Left ventricle myocardium inferior (tissue), 1 donor: Measurements from ENCODE around the gene UCMA. TPM values are rescaled to one million over a fixed set of nuclear protein-coding genes. Genes with fewer than 3 reads are reported as not detected.
"Not testable (repeated sequence)": the region's sequence is repeated elsewhere in the genome, so short reads cannot be mapped to it uniquely, and the experiment has no call there.

Source experiments
- DNase-seq: peaks from one replicate; pipeline ENCODE4 v3.0.0-alpha.2; 2020
- H3K27ac ChIP-seq: fragments of 200-600 bp; replicated peaks from 2 replicates; pipeline ENCODE4 v1.8.0; 2021
- H3K27me3 ChIP-seq: fragments of 200-600 bp; 2 replicates; pipeline ENCODE4 v1.8.0; 2021; ENCODE audit warnings: low read depth
- H3K36me3 ChIP-seq: fragments of 200-600 bp; 2 replicates; pipeline ENCODE4 v1.8.0; 2021
- H3K4me1 ChIP-seq: fragments of 200-600 bp; 2 replicates; pipeline ENCODE4 v1.8.0; 2021
- H3K4me3 ChIP-seq: fragments of 200-600 bp; 2 replicates; pipeline ENCODE4 v1.8.0; 2021; ENCODE audit warnings: mild to moderate bottlenecking, moderate library complexity
- H3K9me3 ChIP-seq: fragments of 200-600 bp; replicated peaks from 2 replicates; pipeline ENCODE4 v1.8.0; 2021
- CTCF ChIP-seq: fragments of 200-600 bp; IDR thresholded peaks from 2 replicates; pipeline ENCODE4 v1.8.0; 2021; ENCODE audit warnings: antibody characterized with exemption, mild to moderate bottlenecking, borderline replicate concordance
- intact Hi-C: fragments of 100-400 bp; cut with micrococcal nuclease; formaldehyde crosslinking; loops from one replicate; pipeline ENCODE4 v1.11.0; 2022
- total RNA-seq: library from RNA; stranded (reverse); fragmentation: NEBNext Ultra II Directional; extraction: Animal tissue kit (Norgen Biotek cat#: 25700); gene quantifications from one replicate; pipeline ENCODE4 v1.2.1, GENCODE V29; 2021
- donor health status: DM: no; HTN: yes; CAD: no; lungs with severe emphysema.

The UCMA gene
- total RNA-seq, 1 donor from 2014 or later: not detected

GRCh38 chr10:13257621-13258140 is 23.5 kb upstream of the UCMA start:
- H3K27me3 ChIP-seq: no peaks in the 10 kb centered on the region
- no peak overlapping the region for H3K4me3 ChIP-seq
- intact Hi-C loops: no loop called here
- DNase-seq: no peak
- H3K36me3 ChIP-seq: no peaks in the 10 kb centered on the region
- no peaks in the 10 kb centered on the region for H3K4me1 ChIP-seq
- no peak for TF ChIP-seq CTCF
- no peaks in the 10 kb centered on the region for H3K9me3 ChIP-seq
- no peak overlapping the region for H3K27ac ChIP-seq

DNA sequence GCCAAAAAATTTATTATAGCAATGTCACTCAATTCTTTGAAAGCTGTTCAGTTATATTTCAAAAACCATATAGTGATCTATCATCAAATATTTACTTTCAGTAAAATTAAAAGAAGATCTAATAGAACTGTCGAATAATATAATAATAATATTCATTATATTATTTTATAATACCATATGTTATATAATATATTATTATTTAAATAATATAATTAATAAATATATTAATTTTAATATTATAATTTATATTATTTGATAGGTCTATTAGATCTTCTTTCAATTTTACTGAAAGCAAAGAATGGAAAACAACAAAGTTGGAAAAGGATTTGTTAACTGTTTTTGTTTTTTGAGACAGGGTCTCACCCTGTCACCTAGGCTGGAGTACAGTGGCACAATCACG is 22.5 kb upstream of the UCMA start:
- Histone ChIP-seq H3K36me3 (no peaks in the 10 kb centered on the region), H3K4me1 (no peaks in the 10 kb centered on the region), H3K4me3 (no peak overlapping the region), H3K27ac (no peak overlapping the region), H3K9me3 (no peaks in the 10 kb centered on the region), H3K27me3 (no peaks in the 10 kb centered on the region)
- intact Hi-C loops: no loop called here
- DNase-seq: no peak
- TF ChIP-seq CTCF: no peak

DNA sequence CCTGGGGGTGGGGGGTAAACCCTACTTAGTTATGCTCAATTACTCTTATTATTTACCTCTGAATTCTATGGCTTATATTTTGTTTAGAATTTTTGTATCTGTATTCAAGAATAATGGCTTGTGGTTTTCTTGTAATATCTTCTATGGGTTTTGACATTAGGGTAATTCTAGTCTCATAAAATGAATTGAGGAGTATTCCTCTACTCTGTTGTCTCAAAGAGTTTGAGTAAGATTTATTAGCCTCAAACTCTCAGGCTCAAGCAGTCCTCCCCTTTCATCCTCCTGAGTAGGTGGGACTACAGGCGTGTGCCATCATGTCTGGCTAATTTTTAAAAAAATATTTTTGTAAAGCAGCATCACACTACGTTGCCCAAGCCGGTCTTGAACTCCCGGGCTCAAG is 19.6 kb upstream of the UCMA start:
- DNase-seq: no peak
- no peak for TF ChIP-seq CTCF
- no peaks in the 10 kb centered on the region for H3K27me3 ChIP-seq
- H3K9me3 ChIP-seq: no peaks in the 10 kb centered on the region
- no peaks in the 10 kb centered on the region for H3K4me1 ChIP-seq
- no peak overlapping the region for H3K27ac ChIP-seq
- intact Hi-C loops: no loop called here
- no peak overlapping the region for H3K4me3 ChIP-seq
- H3K36me3 ChIP-seq: no peaks in the 10 kb centered on the region

DNA sequence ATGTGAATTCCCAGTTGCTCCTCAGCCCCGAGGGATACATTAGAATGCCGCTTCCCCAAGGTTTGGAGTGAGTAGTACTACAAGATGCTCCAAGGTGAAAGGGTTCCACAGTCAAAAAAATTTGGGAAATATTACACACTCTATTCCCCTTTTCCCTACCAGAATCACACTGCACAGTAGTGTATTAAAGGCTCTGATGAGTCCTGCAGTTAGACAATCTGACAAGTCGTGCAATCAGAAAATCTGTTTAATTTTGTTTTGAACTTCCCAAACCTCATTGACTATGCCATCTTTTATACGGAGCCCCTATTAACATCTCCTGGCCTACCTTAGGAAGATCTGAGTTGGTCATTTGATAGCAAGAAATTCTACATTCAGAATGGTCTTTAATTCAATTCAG is 13.6 kb upstream of the UCMA start:
- Histone ChIP-seq H3K27ac (no peak overlapping the region), H3K4me1 (no peaks in the 10 kb centered on the region), H3K9me3 (no peaks in the 10 kb centered on the region), H3K36me3 (no peaks in the 10 kb centered on the region), H3K4me3 (no peak overlapping the region), H3K27me3 (no peaks in the 10 kb centered on the region)
- TF ChIP-seq CTCF: no peak
- DNase-seq: no peak
- intact Hi-C loops: no loop called here

DNA sequence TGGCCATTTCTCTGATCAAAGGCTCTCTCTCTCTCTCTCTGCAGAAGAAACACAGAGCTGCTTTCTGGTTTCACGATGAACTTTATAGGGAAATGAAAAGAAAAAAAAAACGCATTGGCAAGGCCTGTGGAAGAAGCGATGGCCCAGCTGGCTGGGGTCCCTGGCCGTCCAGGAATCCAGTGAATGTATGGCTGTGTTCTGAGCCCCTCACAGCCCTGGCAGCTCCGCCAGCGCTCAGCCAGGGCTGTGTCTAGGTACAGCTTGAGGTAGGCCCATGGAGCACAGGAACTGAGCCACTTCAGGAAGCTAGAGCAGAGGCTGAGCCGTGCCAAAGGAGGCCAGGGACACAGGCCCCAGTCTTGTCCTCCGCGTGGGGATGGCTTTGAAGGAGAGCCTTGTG is 13.1 kb upstream of the UCMA start:
- no peak for DNase-seq
- Histone ChIP-seq H3K4me1 (no peaks in the 10 kb centered on the region), H3K27me3 (no peaks in the 10 kb centered on the region), H3K4me3 (no peak overlapping the region), H3K9me3 (no peaks in the 10 kb centered on the region), H3K27ac (no peak overlapping the region), H3K36me3 (no peaks in the 10 kb centered on the region)
- intact Hi-C loops: no loop called here
- no peak for TF ChIP-seq CTCF

GRCh38 chr10:13242260-13242659 is 8.1 kb upstream of the UCMA start:
- intact Hi-C loops, H3K27me3 ChIP-seq, DNase-seq: not testable (repeated sequence)

More at GRCh38 chr10:13242260-13242659, 8.1 kb upstream of the UCMA start:
- not testable (repeated sequence) for H3K27ac ChIP-seq, H3K4me3 ChIP-seq, H3K36me3 ChIP-seq, H3K9me3 ChIP-seq, H3K4me1 ChIP-seq
